ENCODE data around the gene MICAL3.

Gene MICAL3

GRCh38 chr22:17884084-17884483 lies 140.3 kb downstream of the MICAL3 start:
- H3K4me2 ChIP-seq (ENCODE audit: low read length): no peak overlapping the region
- H3K18ac ChIP-seq (ENCODE audit: low read length): no peak overlapping the region
- H2BK120ac ChIP-seq (ENCODE audit: low read depth, low read length): no peak overlapping the region
- no CpG with 5 or more reads among the region's 6 CpGs for WGBS (ENCODE audit: extremely low coverage, insufficient coverage, low lambda C conversion rate)
- H3K56ac ChIP-seq (ENCODE audit: low read length): no peak overlapping the region
- H2BK15ac ChIP-seq (replicated peaks; ENCODE audit: low read depth): no peak overlapping the region
- H3K4me1 ChIP-seq (ENCODE audit: control insufficient read depth, low read depth, low read length): no peaks in the 10 kb centered on the region
- no peak for DNase-seq
- H2AK5ac ChIP-seq (ENCODE audit: low read length): no peak overlapping the region
- no peak overlapping the region for H3K4me3 ChIP-seq (ENCODE audit: low read length)
- H3K36me3 ChIP-seq (ENCODE audit: control insufficient read depth, insufficient read depth, low read length): no peaks in the 10 kb centered on the region
- no peak overlapping the region for H3K23ac ChIP-seq (ENCODE audit: low read length)
- no peaks in the 10 kb centered on the region for H3K79me2 ChIP-seq (ENCODE audit: control insufficient read depth, insufficient read depth, low read length)
- no peak overlapping the region for H4K5ac ChIP-seq (ENCODE audit: low read length)
- no peaks in the 10 kb centered on the region for H3K27me3 ChIP-seq (ENCODE audit: insufficient read depth, low read length, poor library complexity)
- H3K79me1 ChIP-seq (ENCODE audit: low read length): no peaks in the 10 kb centered on the region
- H3K27ac ChIP-seq (ENCODE audit: low read depth, low read length): no peak overlapping the region
- H2BK5ac ChIP-seq (ENCODE audit: low read length): no peak overlapping the region
- H3K4ac ChIP-seq (ENCODE audit: low read depth, low read length): no peak overlapping the region
- H3K9ac ChIP-seq (ENCODE audit: low read length): no peak overlapping the region
- H4K8ac ChIP-seq (ENCODE audit: low read depth, low read length): no peak overlapping the region

GRCh38 chr22:17883356-17883755 lies 141.0 kb downstream of the MICAL3 start:
- Histone ChIP-seq H3K9ac (ENCODE audit: low read length) (no peak overlapping the region), H3K36me3 (ENCODE audit: control insufficient read depth, insufficient read depth, low read length) (no peaks in the 10 kb centered on the region), H3K79me2 (ENCODE audit: control insufficient read depth, insufficient read depth, low read length) (no peaks in the 10 kb centered on the region), H3K56ac (ENCODE audit: low read length) (no peak overlapping the region), H4K8ac (ENCODE audit: low read depth, low read length) (no peak overlapping the region), H3K27me3 (ENCODE audit: insufficient read depth, low read length, poor library complexity) (no peaks in the 10 kb centered on the region), H2BK15ac (replicated peaks; ENCODE audit: low read depth) (no peak overlapping the region), H3K27ac (ENCODE audit: low read depth, low read length) (no peak overlapping the region), H3K18ac (ENCODE audit: low read length) (no peak overlapping the region), H3K23ac (ENCODE audit: low read length) (no peak overlapping the region), H3K79me1 (ENCODE audit: low read length) (no peaks in the 10 kb centered on the region), H4K5ac (ENCODE audit: low read length) (no peak overlapping the region), H3K4me1 (ENCODE audit: control insufficient read depth, low read depth, low read length) (no peaks in the 10 kb centered on the region), H3K4ac (ENCODE audit: low read depth, low read length) (no peak overlapping the region), H3K4me2 (ENCODE audit: low read length) (no peak overlapping the region), H2BK120ac (ENCODE audit: low read depth, low read length) (no peak overlapping the region), H2BK5ac (ENCODE audit: low read length) (no peak overlapping the region), H2AK5ac (ENCODE audit: low read length) (no peak overlapping the region), H3K4me3 (ENCODE audit: low read length) (no peak overlapping the region)
- no CpG with 5 or more reads among the region's 9 CpGs for WGBS (ENCODE audit: extremely low coverage, insufficient coverage, low lambda C conversion rate)
- DNase-seq: no peak

- Histone ChIP-seq H3K23ac (ENCODE audit: low read length) (no peak overlapping the region), H2BK5ac (ENCODE audit: low read length) (no peak overlapping the region), H3K36me3 (ENCODE audit: control insufficient read depth, insufficient read depth, low read length) (no peaks in the 10 kb centered on the region), H3K4me2 (ENCODE audit: low read length) (no peak overlapping the region), H3K79me2 (ENCODE audit: control insufficient read depth, insufficient read depth, low read length) (no peaks in the 10 kb centered on the region), H2BK120ac (ENCODE audit: low read depth, low read length) (no peak overlapping the region), H3K27me3 (ENCODE audit: insufficient read depth, low read length, poor library complexity) (no peaks in the 10 kb centered on the region), H4K5ac (ENCODE audit: low read length) (no peak overlapping the region), H3K4ac (ENCODE audit: low read depth, low read length) (no peak overlapping the region), H3K4me3 (ENCODE audit: low read length) (no peak overlapping the region), H3K56ac (ENCODE audit: low read length) (no peak overlapping the region), H3K27ac (ENCODE audit: low read depth, low read length) (no peak overlapping the region), H3K18ac (ENCODE audit: low read length) (no peak overlapping the region), H2AK5ac (ENCODE audit: low read length) (no peak overlapping the region), H2BK15ac (replicated peaks; ENCODE audit: low read depth) (no peak overlapping the region), H4K8ac (ENCODE audit: low read depth, low read length) (no peak overlapping the region), H3K4me1 (ENCODE audit: control insufficient read depth, low read depth, low read length) (no peaks in the 10 kb centered on the region), H3K9ac (ENCODE audit: low read length) (no peak overlapping the region), H3K79me1 (ENCODE audit: low read length) (no peaks in the 10 kb centered on the region)
- no CpG with 5 or more reads among the region's 8 CpGs for WGBS (ENCODE audit: extremely low coverage, insufficient coverage, low lambda C conversion rate)
- DNase-seq: no peak
These were observed 141.6 kb downstream of the MICAL3 start for GRCh38 chr22:17882727-17883126.

GRCh38 chr22:17882162-17882561 lies 142.2 kb downstream of the MICAL3 start:
- H2AK5ac ChIP-seq (ENCODE audit: low read length): no peak overlapping the region
- no peaks in the 10 kb centered on the region for H3K79me2 ChIP-seq (ENCODE audit: control insufficient read depth, insufficient read depth, low read length)
- H4K8ac ChIP-seq (ENCODE audit: low read depth, low read length): no peak overlapping the region
- H3K23ac ChIP-seq (ENCODE audit: low read length): no peak overlapping the region
- no peaks in the 10 kb centered on the region for H3K27me3 ChIP-seq (ENCODE audit: insufficient read depth, low read length, poor library complexity)
- H3K36me3 ChIP-seq (ENCODE audit: control insufficient read depth, insufficient read depth, low read length): no peaks in the 10 kb centered on the region
- H3K4me2 ChIP-seq (ENCODE audit: low read length): no peak overlapping the region
- H3K9ac ChIP-seq (ENCODE audit: low read length): no peak overlapping the region
- H3K4me3 ChIP-seq (ENCODE audit: low read length): no peak overlapping the region
- H3K4me1 ChIP-seq (ENCODE audit: control insufficient read depth, low read depth, low read length): no peaks in the 10 kb centered on the region
- no peak overlapping the region for H3K27ac ChIP-seq (ENCODE audit: low read depth, low read length)
- DNase-seq: no peak
- no peak overlapping the region for H4K5ac ChIP-seq (ENCODE audit: low read length)
- no peak overlapping the region for H2BK15ac ChIP-seq (replicated peaks; ENCODE audit: low read depth)
- no peak overlapping the region for H2BK5ac ChIP-seq (ENCODE audit: low read length)
- H3K18ac ChIP-seq (ENCODE audit: low read length): no peak overlapping the region
- no peaks in the 10 kb centered on the region for H3K79me1 ChIP-seq (ENCODE audit: low read length)
- no CpG with 5 or more reads among the region's 2 CpGs for WGBS (ENCODE audit: extremely low coverage, insufficient coverage, low lambda C conversion rate)
- H2BK120ac ChIP-seq (ENCODE audit: low read depth, low read length): no peak overlapping the region
- H3K4ac ChIP-seq (ENCODE audit: low read depth, low read length): no peak overlapping the region
- no peak overlapping the region for H3K56ac ChIP-seq (ENCODE audit: low read length)

- Histone ChIP-seq H3K27me3 (ENCODE audit: insufficient read depth, low read length, poor library complexity) (no peaks in the 10 kb centered on the region), H3K4me2 (ENCODE audit: low read length) (no peak overlapping the region), H4K5ac (ENCODE audit: low read length) (no peak overlapping the region), H3K56ac (ENCODE audit: low read length) (no peak overlapping the region), H2AK5ac (ENCODE audit: low read length) (no peak overlapping the region), H3K36me3 (ENCODE audit: control insufficient read depth, insufficient read depth, low read length) (no peaks in the 10 kb centered on the region), H3K27ac (ENCODE audit: low read depth, low read length) (no peak overlapping the region), H2BK5ac (ENCODE audit: low read length) (no peak overlapping the region), H3K79me2 (ENCODE audit: control insufficient read depth, insufficient read depth, low read length) (no peaks in the 10 kb centered on the region), H3K23ac (ENCODE audit: low read length) (no peak overlapping the region), H2BK120ac (ENCODE audit: low read depth, low read length) (no peak overlapping the region), H3K18ac (ENCODE audit: low read length) (no peak overlapping the region), H3K79me1 (ENCODE audit: low read length) (no peaks in the 10 kb centered on the region), H4K8ac (ENCODE audit: low read depth, low read length) (no peak overlapping the region), H3K4me1 (ENCODE audit: control insufficient read depth, low read depth, low read length) (no peaks in the 10 kb centered on the region), H3K9ac (ENCODE audit: low read length) (no peak overlapping the region), H2BK15ac (replicated peaks; ENCODE audit: low read depth) (no peak overlapping the region), H3K4ac (ENCODE audit: low read depth, low read length) (no peak overlapping the region), H3K4me3 (ENCODE audit: low read length) (no peak overlapping the region)
- DNase-seq: no peak
- no CpG with 5 or more reads among the region's 6 CpGs for WGBS (ENCODE audit: extremely low coverage, insufficient coverage, low lambda C conversion rate)
These were observed 143.0 kb downstream of the MICAL3 start for GRCh38 chr22:17881366-17881765.

GRCh38 chr22:17880468-17880867 lies 143.9 kb downstream of the MICAL3 start:
- H3K4me1 ChIP-seq (ENCODE audit: control insufficient read depth, low read depth, low read length): no peaks in the 10 kb centered on the region
- no peak overlapping the region for H4K8ac ChIP-seq (ENCODE audit: low read depth, low read length)
- H4K5ac ChIP-seq (ENCODE audit: low read length): no peak overlapping the region
- no peak overlapping the region for H2BK15ac ChIP-seq (replicated peaks; ENCODE audit: low read depth)
- H3K23ac ChIP-seq (ENCODE audit: low read length): no peak overlapping the region
- H2BK5ac ChIP-seq (ENCODE audit: low read length): no peak overlapping the region
- no peak overlapping the region for H3K9ac ChIP-seq (ENCODE audit: low read length)
- H3K4me2 ChIP-seq (ENCODE audit: low read length): no peak overlapping the region
- no peak overlapping the region for H3K4me3 ChIP-seq (ENCODE audit: low read length)
- H3K56ac ChIP-seq (ENCODE audit: low read length): no peak overlapping the region
- no peak overlapping the region for H2AK5ac ChIP-seq (ENCODE audit: low read length)
- H3K79me2 ChIP-seq (ENCODE audit: control insufficient read depth, insufficient read depth, low read length): no peaks in the 10 kb centered on the region
- no peak overlapping the region for H3K4ac ChIP-seq (ENCODE audit: low read depth, low read length)
- no peaks in the 10 kb centered on the region for H3K27me3 ChIP-seq (ENCODE audit: insufficient read depth, low read length, poor library complexity)
- no CpG with 5 or more reads among the region's 10 CpGs for WGBS (ENCODE audit: extremely low coverage, insufficient coverage, low lambda C conversion rate)
- no peaks in the 10 kb centered on the region for H3K36me3 ChIP-seq (ENCODE audit: control insufficient read depth, insufficient read depth, low read length)
- H2BK120ac ChIP-seq (ENCODE audit: low read depth, low read length): no peak overlapping the region
- no peak overlapping the region for H3K27ac ChIP-seq (ENCODE audit: low read depth, low read length)
- DNase-seq: no peak
- no peak overlapping the region for H3K18ac ChIP-seq (ENCODE audit: low read length)
- H3K79me1 ChIP-seq (ENCODE audit: low read length): no peaks in the 10 kb centered on the region

Measured in mesendoderm (in vitro differentiated cells).